HUDEP-2 (cell line): ENCODE data around the gene AJM1.
A peak's percentile ranks its signal among the peaks of the same experiment; 100 is the strongest.

ENCODE experiments used
- DNase-seq, 76 experiments: peaks; one replicate each; lab custom pipeline; 2025; ENCODE audit not compliant: unreplicated experiment in 76 of 76; lab: John Stamatoyannopoulos, UW

Gene AJM1

DNA sequence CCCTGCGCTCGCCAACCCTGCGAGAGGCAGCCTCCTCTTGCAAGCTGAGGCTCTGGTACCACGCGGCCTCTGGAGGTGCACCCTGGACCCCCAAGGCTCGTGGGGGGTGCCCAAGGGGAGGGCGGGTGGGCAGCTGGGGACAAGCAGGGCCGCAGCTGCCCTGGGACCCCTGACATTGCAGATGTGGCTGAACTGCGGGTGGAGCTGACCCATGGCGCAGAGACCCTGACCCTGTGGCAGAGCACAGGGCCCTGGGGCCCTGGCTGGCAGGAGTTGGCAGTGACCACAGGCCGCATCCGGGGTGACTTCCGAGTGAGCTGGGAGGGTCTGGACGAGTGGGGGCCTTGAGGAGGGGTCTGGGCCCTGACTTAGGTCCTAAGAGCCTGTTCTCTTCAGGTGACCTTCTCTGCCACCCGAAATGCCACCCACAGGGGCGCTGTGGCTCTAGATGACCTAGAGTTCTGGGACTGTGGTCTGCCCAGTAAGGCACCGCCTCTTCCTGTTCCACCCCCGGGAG lies 11.4 kb downstream of the AJM1 start:
- no peak for DNase-seq

DNA sequence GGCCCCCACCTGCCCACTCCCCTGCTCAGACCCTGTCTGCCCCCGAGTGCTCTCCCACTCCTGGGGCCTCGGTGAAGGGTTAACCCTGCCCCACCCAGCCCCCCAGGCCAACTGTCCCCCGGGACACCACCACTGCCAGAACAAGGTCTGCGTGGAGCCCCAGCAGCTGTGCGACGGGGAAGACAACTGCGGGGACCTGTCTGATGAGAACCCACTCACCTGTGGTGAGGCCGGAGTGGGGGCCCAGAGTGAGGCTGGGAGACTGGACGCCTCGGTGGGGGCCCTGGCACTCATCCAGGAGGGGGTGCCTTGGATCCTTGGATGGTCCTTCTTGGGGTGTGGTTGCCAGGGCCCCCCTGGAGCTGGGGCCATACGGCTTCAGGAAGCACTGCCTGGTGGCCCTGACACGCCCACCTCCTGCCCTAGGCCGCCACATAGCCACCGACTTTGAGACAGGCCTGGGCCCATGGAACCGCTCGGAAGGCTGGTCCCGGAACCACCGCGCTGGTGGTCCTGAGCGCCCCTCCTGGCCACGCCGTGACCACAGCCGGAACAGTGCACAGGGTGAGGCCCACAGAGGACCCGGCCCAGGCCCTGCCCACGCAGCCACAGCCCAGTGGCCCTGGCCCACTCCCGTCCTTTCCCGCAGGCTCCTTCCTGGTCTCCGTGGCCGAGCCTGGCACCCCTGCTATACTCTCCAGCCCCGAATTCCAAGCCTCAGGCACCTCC lies 12.0 kb downstream of the AJM1 start:
- DNase-seq, result no peak

DNA sequence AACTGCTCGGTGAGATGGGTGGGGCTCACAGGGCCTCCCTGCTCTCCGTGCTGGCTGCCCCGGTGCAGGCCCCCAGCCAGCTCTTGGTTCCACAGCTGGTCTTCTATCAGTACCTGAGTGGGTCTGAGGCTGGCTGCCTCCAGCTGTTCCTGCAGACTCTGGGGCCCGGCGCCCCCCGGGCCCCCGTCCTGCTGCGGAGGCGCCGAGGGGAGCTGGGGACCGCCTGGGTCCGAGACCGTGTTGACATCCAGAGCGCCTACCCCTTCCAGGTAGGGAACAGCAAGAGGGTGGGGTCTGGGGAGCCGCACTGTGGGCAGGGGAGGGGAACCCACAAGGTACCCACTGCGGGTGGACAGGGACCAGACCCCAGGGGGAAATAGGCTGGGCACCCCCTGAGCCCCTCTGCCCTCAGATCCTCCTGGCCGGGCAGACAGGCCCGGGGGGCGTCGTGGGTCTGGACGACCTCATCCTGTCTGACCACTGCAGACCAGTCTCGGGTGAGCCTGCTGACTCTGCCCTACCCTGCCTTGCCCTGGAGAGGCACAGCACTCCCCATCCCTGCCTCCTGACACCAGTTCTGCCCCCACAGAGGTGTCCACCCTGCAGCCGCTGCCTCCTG lies 12.7 kb downstream of the AJM1 start:
- DNase-seq, result no peak

DNA sequence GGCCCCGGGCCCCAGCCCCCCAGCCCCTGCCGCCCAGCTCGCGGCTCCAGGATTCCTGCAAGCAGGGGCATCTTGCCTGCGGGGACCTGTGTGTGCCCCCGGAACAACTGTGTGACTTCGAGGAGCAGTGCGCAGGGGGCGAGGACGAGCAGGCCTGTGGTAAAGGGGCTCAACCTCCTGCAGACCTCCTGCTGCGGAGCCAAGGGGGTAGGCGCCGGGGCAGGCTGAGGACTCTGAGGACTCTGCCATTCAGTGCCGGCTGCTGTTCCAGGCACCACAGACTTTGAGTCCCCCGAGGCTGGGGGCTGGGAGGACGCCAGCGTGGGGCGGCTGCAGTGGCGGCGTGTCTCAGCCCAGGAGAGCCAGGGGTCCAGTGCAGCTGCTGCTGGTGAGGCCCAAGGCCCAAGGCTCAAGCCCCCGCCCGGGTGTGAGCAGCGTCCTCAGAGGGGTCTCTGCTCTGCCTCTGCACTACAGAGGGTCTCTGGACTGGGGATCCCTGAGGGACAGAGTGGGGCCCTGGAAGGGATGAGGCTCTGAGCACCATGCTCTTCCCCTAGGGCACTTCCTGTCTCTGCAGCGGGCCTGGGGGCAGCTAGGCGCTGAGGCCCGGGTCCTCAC lies 13.3 kb downstream of the AJM1 start:
- no peak for DNase-seq

DNA sequence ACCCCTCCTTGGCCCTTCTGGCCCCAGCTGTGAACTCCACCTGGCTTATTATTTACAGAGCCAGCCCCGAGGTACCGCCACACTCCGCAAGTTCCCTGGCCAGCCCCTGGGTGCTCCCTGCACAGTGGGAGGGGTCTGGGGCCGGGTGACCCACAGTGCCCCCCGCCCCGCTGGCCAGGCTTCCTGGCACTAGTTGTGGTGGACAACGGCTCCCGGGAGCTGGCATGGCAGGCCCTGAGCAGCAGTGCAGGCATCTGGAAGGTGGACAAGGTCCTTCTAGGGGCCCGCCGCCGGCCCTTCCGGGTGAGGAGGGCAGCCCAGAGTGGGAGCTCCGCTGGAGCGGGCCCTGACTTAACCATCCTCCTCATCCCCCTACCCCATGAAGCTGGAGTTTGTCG lies 13.8 kb downstream of the AJM1 start:
- DNase-seq, result no peak

DNA sequence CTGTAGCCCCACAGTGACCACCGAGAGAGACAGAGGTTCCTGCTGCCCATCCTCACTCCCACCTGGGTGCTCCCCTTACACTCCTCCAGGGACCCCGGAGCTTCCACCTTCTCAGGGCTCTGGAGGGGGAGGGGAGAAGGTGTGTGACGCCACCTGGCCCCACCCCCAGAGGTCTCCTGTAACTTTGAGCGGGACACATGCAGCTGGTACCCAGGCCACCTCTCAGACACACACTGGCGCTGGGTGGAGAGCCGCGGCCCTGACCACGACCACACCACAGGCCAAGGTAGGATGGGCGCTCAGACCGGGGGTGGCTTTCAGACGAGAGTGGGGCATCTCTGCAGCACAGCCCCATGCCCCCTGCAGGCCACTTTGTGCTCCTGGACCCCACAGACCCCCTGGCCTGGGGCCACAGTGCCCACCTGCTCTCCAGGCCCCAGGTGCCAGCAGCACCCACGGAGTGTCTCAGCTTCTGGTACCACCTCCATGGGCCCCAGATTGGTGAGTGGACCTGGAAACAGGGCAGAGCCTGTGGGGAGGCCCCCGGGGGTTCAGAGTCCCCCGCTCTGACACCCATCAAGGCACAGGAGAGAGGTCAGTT lies 14.4 kb downstream of the AJM1 start:
- DNase-seq, result no peak

DNA sequence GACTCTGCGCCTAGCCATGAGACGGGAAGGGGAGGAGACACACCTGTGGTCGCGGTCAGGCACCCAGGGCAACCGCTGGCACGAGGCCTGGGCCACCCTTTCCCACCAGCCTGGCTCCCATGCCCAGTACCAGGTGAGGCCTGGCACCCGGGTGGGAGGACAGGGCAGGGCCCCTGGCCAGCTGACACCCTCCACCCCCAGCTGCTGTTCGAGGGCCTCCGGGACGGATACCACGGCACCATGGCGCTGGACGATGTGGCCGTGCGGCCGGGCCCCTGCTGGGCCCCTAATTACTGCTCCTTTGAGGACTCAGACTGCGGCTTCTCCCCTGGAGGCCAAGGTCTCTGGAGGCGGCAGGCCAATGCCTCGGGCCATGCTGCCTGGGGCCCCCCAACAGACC lies 14.9 kb downstream of the AJM1 start:
- DNase-seq, result no peak

DNA sequence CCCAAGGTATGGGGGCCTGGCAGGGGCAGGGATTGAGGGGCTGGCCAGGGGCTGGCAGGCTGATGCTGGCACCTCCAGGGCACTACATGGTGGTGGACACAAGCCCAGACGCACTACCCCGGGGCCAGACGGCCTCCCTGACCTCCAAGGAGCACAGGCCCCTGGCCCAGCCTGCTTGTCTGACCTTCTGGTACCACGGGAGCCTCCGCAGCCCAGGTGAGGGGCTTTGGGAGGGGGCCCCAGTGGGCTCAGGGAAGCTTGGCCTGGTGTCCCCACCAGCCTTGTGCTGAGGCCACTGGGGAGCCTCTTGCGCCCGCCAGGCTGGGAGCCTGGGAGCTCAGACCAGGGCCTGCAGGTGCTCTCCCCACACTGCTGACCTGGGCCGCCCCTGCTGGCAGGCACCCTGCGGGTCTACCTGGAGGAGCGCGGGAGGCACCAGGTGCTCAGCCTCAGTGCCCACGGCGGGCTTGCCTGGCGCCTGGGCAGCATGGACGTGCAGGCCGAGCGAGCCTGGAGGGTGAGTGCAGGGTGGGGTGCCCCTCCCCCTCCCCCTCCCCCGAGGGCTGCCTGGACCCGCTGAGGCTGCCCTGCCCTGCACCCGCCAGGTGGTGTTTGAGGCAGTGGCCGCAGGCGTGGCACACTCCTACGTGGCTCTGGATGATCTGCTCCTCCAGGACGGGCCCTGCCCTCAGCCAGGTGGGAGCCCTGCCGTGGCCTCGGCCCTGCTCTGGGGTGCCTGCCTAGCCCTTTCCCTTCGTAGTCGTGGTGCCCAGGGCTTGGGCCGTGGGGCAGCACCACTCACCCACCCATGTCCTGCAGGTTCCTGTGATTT lies 15.5 kb downstream of the AJM1 start:
- DNase-seq, result no peak

DNA sequence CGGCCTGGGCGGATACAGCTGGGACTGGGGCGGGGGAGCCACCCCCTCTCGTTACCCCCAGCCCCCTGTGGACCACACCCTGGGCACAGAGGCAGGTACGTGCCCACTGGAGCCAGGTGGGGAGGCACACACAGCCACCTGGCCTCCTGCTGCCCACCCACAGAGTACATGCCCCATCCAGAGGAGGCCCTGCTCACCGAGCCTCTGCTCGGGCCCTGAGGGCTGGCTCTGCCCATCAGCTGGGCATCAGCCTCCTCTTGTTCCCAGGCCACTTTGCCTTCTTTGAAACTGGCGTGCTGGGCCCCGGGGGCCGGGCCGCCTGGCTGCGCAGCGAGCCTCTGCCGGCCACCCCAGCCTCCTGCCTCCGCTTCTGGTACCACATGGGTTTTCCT lies 16.2 kb downstream of the AJM1 start:
- no peak for DNase-seq

DNA sequence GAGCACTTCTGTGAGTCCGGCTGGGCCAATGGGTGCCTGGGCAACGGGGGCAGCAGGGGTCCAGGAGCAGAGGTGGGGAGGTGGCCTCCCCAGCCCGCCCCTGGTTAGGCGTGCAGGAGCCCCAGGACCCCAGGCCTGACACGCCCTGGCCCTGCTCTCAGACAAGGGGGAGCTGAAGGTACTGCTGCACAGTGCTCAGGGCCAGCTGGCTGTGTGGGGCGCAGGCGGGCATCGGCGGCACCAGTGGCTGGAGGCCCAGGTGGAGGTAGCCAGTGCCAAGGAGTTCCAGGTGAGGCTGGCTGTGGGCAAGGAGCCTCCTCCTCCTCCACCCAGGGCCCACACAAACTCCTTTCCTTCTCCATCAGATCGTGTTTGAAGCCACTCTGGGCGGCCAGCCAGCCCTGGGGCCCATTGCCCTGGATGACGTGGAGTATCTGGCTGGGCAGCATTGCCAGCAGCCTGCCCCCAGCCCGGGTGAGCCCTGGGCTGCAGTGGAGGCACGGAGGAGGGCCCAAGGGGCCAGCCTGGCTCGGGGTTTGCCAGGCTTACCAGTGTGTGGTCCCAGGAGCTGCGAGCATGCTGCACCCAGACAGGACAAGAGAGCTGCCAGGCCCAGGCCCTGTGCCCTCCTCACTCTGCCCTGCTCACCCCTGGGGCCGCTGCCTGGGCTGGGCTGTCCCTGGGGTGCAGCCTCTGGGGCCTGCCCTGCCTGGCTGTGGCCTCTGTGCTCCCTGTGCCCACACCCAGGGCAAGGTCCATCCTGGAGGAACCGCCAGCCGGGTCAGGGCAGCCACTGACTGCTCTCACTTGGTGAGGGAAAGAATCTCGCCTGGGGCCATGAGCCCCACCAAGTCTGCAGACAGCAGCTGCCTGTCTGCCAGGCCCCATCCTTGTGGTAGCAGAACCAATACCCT lies 16.8 kb downstream of the AJM1 start:
- peak in 60 of 76 experiments; percentile 8 to 74 (median 44) for DNase-seq

DNA sequence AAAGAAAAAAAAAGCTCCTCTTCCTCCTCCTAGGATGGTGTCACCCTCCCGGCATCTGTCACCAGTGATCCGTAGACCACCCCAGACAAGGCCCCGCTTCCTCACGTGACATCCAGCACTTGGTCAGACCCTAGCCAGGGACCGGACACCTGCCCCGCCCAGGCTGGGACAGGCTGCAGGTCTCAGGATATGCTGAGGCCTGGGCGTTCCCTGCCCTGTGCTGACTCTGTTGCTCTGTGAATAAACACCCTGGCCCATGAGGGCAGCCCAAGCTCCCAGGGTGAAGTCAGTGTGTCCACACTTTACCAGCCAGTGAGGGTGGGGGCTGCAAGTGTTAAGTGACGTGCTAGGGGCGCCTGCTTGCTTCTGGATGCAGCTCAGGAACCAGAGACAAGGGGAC lies 18.3 kb downstream of the AJM1 start:
- no peak for DNase-seq

DNA sequence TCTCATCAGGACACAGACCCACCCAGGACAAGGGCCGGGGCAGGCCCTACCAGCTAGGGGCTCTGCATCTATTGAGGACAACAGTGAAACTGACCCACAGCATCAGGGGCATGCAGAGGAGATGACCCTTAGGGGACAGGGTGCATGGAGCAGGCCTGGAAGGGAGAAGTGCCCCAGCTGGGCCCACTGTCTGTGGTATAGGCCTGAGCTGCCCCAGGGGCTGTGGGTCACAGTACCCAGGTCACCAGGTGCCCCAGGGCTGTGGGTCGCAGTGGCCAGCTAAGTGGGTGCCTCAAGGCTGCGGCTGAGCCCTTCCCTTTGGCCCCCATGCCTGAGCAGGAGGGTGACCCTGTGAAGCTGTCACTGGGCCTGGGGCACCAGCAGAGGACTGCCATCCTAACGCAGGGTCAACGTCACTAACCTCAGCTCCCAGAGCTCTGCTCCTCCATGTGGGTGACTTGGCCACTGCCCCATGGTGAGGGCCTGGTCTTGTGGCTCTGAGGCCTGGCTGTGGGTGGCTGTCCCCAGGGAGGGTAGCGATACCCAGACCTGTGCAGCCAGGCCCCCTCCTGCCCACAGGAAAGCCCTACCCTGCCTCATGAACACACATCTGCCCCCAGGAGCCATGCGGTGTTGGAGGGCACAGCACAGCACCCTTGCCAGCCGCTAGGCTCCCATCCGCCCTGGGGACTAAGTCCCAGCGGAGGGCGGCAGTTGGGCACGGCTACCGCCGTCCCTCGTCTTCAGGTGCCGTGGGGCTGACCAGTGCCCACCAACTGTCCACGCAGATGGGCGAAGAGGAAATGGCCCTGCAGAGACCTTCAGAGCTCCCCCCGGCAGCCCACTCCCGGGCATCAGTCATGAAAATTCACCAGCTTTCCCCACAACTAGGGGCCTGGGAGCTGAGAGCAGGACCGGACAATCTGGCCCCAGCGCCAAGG lies 18.9 kb downstream of the AJM1 start:
- no peak for DNase-seq

DNA sequence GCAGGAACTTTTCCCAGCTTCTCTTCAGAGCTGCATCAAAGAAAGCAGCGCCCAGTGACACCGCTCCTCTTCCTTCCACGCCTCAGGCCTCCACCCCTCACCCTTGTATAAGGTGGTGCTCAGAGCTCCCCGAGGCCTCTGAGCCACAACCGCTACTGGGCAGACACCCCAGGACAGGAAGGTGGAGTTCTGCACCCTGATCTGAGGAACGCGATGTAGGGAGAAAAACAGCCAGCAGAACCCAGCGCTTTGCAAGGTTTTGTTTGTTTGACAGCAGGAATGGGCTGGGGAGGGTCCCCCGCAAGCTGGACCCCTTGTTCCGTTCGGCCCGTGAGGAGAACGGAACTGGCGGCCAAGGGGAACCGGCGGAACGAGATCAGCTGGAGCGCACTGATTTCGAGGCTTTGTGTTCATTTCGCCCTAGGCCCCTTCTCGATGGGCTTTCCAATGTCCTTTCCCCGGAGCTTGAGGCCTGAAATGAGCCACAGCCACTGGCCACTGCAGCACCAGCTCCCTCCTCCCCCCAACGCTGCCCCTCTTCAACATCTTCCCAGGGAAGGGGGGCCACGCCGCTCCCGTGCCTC lies 19.7 kb downstream of the AJM1 start:
- no peak for DNase-seq

DNA sequence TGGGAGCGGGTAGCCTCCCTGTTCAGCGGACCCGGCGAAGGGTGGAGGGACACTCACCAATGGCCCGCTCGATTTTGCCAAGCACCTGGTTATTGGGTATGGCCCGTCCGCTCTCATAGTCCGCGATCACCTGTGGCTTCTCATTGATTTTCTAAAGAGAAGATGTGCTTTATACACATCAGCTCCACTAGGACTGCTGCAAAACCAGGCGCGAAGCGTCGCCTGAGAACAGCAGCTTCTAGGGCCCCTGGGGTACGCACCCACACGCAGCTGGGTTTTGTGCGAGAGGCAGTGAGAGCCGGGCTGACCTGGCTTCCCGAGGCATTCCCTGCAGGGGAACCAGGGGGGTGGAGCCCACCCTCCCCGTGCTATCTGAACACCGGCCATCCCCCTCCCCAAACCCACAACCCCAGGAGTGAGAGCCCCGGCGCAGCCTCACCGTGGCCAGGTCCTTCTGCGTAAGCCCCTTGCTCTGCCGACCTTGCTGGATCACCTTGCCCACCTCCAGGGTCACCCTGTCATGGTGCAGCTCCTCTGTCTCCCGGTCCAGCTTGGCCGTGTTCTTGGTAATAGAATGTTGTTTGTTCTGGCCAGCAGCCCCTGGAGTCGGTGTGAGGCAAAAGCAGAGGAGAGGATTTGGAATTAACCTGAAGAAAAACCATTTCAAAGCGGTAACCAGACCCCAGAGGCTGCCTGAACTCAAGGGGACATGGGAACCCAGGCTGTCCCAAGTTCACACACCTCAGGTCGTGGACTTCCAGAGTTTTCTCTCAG lies 20.8 kb downstream of the AJM1 start:
- no peak for DNase-seq

DNA sequence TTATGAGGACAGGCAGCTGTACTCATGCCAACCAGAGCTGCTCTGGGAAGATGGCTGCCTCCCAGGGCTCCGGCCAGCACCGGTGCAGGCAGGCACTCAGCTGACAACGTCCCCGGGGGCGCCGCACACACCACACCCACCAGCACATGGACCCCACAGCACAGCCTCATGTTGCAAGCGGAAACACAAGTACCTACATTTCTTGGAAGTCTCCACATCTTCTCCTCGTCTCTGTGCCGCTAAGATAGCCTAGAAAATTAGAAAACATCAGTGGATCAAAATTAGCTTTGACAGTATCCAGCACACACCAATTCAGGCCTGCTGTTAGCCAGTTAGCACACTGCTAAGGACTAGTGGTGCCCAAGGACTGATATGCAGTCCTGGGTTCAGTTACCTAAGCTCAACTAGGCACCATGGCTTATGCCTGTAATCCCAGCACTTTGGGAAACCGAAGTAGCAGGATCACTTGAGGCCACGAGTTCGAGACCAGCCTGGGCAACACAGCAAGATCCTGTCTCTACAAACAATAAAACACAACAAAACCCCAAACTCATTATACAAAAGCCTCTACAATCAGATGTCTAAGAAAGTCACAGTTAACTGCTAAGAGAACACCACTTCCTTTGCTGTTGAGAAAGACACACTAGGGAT lies 21.5 kb downstream of the AJM1 start:
- no peak for DNase-seq

DNA sequence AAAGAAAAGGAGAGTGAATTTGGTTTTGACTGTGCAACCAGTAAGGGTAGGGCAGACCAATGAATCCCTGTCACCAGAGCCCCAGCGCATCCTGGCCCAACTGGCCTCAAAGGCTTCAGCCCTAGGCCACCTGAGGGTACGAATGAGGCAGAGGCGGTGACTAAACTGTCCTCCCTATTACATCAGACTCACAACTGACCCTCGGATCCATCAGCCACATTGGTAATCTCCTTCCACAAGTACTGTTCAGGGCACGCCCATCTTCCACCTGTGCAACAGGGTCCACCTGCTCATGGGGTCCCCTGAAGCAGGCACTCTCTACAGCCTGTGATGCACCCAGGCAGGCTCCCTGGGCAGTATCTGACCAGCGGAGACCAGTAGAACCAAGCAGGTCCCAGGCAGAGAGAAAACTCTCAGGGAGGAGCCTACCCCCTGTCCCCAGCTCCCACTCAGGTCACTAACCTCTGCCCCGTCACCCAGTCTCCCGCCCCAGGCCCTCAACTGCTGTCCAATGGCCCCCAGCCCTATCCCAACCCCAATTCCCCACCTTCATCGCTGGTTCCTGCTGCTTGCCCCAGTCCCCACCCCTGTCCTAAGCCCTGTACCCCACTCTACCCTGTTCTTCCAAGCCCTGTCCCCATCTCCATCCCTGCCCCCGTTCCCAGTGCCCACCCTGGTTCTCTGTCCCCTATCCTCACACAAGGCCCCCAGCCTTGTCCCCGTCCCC lies 22.9 kb downstream of the AJM1 start:
- no peak for DNase-seq

DNA sequence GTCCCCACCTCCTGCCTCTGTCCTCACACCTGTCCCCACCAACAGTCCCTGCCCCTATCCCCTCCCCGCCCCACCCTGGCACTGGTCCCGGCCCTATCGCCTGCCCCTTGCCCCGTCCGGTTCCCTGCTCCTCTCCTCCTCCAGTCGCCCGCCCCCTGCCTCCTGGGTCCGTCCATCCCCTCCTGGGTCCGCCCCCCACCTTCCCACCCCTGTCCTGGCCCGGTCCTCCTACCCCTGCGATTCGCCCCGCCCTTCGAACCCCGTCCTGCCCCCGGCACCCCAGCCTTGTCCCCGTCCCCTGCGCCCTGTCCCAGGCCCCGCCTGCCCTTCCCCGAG lies 23.5 kb downstream of the AJM1 start:
- no peak for DNase-seq
